ENCODE data around the gene VEPH1.

The VEPH1 gene

DNA sequence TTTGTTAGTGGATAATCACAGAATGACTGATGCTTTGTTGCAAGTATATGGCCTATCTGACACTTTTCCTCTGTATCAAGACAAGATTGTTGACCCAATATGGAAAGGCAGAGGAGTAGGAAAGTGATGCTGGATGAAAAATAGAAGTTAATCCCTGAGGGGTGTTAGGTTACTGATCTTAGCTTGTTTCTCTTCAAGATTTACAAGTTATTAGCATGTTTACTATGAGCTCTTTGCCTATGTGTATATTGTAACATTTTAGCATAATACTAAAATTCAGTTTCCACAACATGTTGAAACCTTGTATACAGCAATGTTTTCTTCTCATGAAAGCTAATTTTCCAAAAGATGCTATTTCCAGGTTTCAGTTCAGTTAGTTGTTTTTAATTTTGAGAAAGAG lies 222.9 kb downstream of the VEPH1 start:
- Histone ChIP-seq H3K9ac (ENCODE audit: low read length) (no peak overlapping the region), H3K4me1 (ENCODE audit: control insufficient read depth, insufficient read depth, low read length) (peaks cover 5% of the 10 kb centered on the region), H3K27me3 (ENCODE audit: control insufficient read depth, insufficient read depth, low read length) (no peaks in the 10 kb centered on the region), H3K9me3 (ENCODE audit: control insufficient read depth, insufficient read depth, low read depth, low read length) (no peaks in the 10 kb centered on the region), H3K4me3 (ENCODE audit: low read depth, low read length) (no peak overlapping the region), H3K27ac (ENCODE audit: low read depth, low read length) (no peak overlapping the region), H3K36me3 (ENCODE audit: control insufficient read depth, insufficient read depth, low read length) (no peaks in the 10 kb centered on the region)

- Histone ChIP-seq H3K27ac (ENCODE audit: low read depth, low read length) (no peak overlapping the region), H3K4me1 (ENCODE audit: control insufficient read depth, insufficient read depth, low read length) (peaks cover 11% of the 10 kb centered on the region), H3K4me3 (ENCODE audit: low read depth, low read length) (no peak overlapping the region), H3K27me3 (ENCODE audit: control insufficient read depth, insufficient read depth, low read length) (no peaks in the 10 kb centered on the region), H3K9ac (ENCODE audit: low read length) (no peak overlapping the region), H3K36me3 (ENCODE audit: control insufficient read depth, insufficient read depth, low read length) (no peaks in the 10 kb centered on the region), H3K9me3 (ENCODE audit: control insufficient read depth, insufficient read depth, low read depth, low read length) (no peaks in the 10 kb centered on the region)
These were observed 224.0 kb downstream of the VEPH1 start for GRCh38 chr3:157279237-157279636.

DNA sequence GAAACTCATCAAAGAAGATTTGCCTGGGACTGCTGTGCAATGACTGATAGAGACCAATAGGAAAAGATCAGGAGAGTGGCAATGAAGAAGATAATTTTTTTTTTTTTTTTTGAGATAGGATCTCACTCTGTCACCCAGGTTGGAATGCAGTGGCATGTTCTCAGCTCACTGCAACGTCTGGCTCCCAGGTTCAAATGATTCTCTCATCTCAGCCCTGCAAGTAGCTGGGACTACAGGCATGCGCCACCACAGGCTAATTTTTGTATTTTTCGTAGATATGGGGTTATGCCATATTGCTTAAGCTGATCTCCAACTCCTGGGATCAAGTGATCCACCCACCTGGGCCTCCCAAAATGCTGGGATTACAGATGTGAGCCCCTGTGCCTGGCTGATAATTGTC lies 226.4 kb downstream of the VEPH1 start:
- H3K36me3 ChIP-seq (ENCODE audit: control insufficient read depth, insufficient read depth, low read length) = no peaks in the 10 kb centered on the region
- H3K4me3 ChIP-seq (ENCODE audit: low read depth, low read length) = no peak overlapping the region
- no peaks in the 10 kb centered on the region for H3K9me3 ChIP-seq (ENCODE audit: control insufficient read depth, insufficient read depth, low read depth, low read length)
- peaks cover 24% of the 10 kb centered on the region for H3K4me1 ChIP-seq (ENCODE audit: control insufficient read depth, insufficient read depth, low read length)
- no peaks in the 10 kb centered on the region for H3K27me3 ChIP-seq (ENCODE audit: control insufficient read depth, insufficient read depth, low read length)
- no peak overlapping the region for H3K27ac ChIP-seq (ENCODE audit: low read depth, low read length)
- H3K9ac ChIP-seq (ENCODE audit: low read length) = no peak overlapping the region

- H3K4me1 ChIP-seq (ENCODE audit: control insufficient read depth, insufficient read depth, low read length) = peaks cover 27% of the 10 kb centered on the region
- no peaks in the 10 kb centered on the region for H3K36me3 ChIP-seq (ENCODE audit: control insufficient read depth, insufficient read depth, low read length)
- H3K9ac ChIP-seq (ENCODE audit: low read length) = no peak overlapping the region
- no peaks in the 10 kb centered on the region for H3K9me3 ChIP-seq (ENCODE audit: control insufficient read depth, insufficient read depth, low read depth, low read length)
- H3K27ac ChIP-seq (ENCODE audit: low read depth, low read length) = peak overlapping the region; percentile 66; the same call in 1 of the 2 replicates
- no peaks in the 10 kb centered on the region for H3K27me3 ChIP-seq (ENCODE audit: control insufficient read depth, insufficient read depth, low read length)
- H3K4me3 ChIP-seq (ENCODE audit: low read depth, low read length) = no peak overlapping the region
These were observed 227.4 kb downstream of the VEPH1 start for GRCh38 chr3:157275832-157276231.

GRCh38 chr3:157274644-157275137 lies 228.5 kb downstream of the VEPH1 start:
- Histone ChIP-seq H3K27me3 (ENCODE audit: control insufficient read depth, insufficient read depth, low read length) (no peaks in the 10 kb centered on the region), H3K27ac (ENCODE audit: low read depth, low read length) (peak overlapping the region; percentile 78), H3K9ac (ENCODE audit: low read length) (peak overlapping the region; percentile 6), H3K36me3 (ENCODE audit: control insufficient read depth, insufficient read depth, low read length) (no peaks in the 10 kb centered on the region), H3K4me3 (ENCODE audit: low read depth, low read length) (no peak overlapping the region), H3K4me1 (ENCODE audit: control insufficient read depth, insufficient read depth, low read length) (peaks cover 27% of the 10 kb centered on the region), H3K9me3 (ENCODE audit: control insufficient read depth, insufficient read depth, low read depth, low read length) (no peaks in the 10 kb centered on the region)

DNA sequence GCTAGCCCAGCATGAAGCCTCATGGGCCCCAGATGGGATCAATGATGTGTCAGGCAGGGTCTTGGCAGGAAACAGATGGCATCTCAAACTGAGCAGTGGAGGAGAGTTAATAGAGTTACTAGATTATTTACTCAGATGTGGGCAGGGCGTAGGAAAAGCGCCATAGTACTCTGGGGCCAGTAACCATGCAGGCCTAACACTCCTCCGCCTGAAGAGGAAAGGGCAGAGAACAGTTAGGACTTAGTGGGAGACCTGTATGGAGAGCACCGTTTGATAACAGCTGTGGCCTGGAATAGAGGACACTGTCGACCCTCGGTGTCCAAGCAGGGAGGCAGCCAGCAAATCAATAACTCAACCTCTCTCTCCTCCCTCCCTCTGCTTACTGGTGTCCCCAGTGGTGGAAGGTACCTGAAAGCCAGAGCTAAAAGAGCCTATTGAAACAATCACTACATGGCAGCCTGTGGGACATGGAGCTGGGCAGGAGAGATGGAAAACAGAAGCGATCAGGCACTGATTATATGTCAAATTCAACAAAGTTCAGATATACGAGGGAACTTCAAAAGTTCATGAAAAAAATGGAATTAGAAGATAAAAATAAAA lies 231.8 kb downstream of the VEPH1 start:
- H3K4me1 ChIP-seq (ENCODE audit: control insufficient read depth, insufficient read depth, low read length) = peaks cover 27% of the 10 kb centered on the region
- no peaks in the 10 kb centered on the region for H3K27me3 ChIP-seq (ENCODE audit: control insufficient read depth, insufficient read depth, low read length)
- H3K9me3 ChIP-seq (ENCODE audit: control insufficient read depth, insufficient read depth, low read depth, low read length) = no peaks in the 10 kb centered on the region
- no peak overlapping the region for H3K4me3 ChIP-seq (ENCODE audit: low read depth, low read length)
- no peaks in the 10 kb centered on the region for H3K36me3 ChIP-seq (ENCODE audit: control insufficient read depth, insufficient read depth, low read length)
- H3K27ac ChIP-seq (ENCODE audit: low read depth, low read length) = no peak overlapping the region
- H3K9ac ChIP-seq (ENCODE audit: low read length) = no peak overlapping the region

DNA sequence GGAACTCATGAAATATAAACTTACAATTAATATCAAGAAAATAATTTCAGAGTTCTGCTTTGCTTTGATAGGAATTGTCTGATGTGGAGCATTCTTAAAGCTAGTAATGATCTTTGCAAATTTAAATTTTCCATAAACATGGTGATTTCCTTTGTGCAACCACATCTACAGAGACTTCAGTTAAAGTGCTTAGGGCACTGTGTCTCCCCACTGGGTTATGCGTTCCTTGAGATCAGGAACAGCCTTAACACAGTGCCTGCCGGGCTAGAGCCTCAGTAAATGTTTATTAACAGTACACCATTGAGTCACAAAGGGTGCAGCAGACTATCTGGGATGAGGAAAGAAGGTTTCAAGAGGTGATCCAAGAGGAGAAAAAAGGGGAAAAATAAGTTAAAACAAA lies 235.2 kb downstream of the VEPH1 start:
- Histone ChIP-seq H3K36me3 (ENCODE audit: control insufficient read depth, insufficient read depth, low read length) (no peaks in the 10 kb centered on the region), H3K4me3 (ENCODE audit: low read depth, low read length) (no peak overlapping the region), H3K27ac (ENCODE audit: low read depth, low read length) (no peak overlapping the region), H3K9ac (ENCODE audit: low read length) (no peak overlapping the region), H3K9me3 (ENCODE audit: control insufficient read depth, insufficient read depth, low read depth, low read length) (no peaks in the 10 kb centered on the region), H3K27me3 (ENCODE audit: control insufficient read depth, insufficient read depth, low read length) (no peaks in the 10 kb centered on the region), H3K4me1 (ENCODE audit: control insufficient read depth, insufficient read depth, low read length) (peaks cover 6% of the 10 kb centered on the region)

DNA sequence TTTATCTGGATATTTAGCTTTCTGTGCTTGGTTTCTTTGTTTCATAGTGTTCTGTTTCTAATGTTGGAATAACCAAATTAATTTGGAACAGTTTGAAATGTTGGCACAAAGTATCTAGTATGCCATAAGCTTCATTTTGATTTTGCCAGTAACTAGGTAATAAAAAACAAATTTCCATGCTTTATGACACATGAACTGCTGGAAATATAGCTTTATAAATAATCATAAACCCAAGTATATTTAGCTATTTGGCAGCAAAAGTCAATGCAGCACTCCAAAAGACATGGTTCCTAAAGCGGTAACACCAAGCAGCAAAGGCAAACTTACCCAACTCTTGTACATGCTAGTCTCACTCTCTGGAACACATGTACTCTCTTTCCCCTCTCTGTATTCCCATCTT lies 237.3 kb downstream of the VEPH1 start:
- Histone ChIP-seq H3K36me3 (ENCODE audit: control insufficient read depth, insufficient read depth, low read length) (no peaks in the 10 kb centered on the region), H3K4me1 (ENCODE audit: control insufficient read depth, insufficient read depth, low read length) (peaks cover 19% of the 10 kb centered on the region; the same call in 1 of the 2 replicates), H3K27me3 (ENCODE audit: control insufficient read depth, insufficient read depth, low read length) (no peaks in the 10 kb centered on the region), H3K9ac (ENCODE audit: low read length) (no peak overlapping the region), H3K9me3 (ENCODE audit: control insufficient read depth, insufficient read depth, low read depth, low read length) (no peaks in the 10 kb centered on the region), H3K27ac (ENCODE audit: low read depth, low read length) (no peak overlapping the region), H3K4me3 (ENCODE audit: low read depth, low read length) (no peak overlapping the region)

DNA sequence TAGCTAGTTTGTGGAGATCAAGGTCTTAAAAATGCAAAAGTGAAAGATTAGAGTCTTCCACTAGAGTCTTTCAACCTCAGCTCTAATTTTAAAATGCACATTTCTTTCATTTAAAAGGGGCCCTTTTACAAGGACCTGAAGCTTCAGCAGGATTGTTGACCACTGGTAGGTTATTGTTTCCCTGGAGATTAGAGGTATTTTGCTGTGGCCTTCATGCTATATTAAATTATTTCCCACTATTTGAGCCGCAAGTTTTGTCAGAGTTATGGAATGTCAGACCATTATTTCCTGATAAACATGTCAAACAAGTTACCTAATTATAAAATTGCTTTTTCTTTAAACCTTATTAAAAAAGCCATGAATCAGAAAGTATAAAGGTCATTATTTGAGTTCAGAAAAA lies 240.2 kb downstream of the VEPH1 start:
- H3K9ac ChIP-seq (ENCODE audit: low read length) = no peak overlapping the region
- H3K4me1 ChIP-seq (ENCODE audit: control insufficient read depth, insufficient read depth, low read length) = peaks cover 20% of the 10 kb centered on the region; the same call in 1 of the 2 replicates
- no peaks in the 10 kb centered on the region for H3K27me3 ChIP-seq (ENCODE audit: control insufficient read depth, insufficient read depth, low read length)
- H3K27ac ChIP-seq (ENCODE audit: low read depth, low read length) = no peak overlapping the region
- H3K4me3 ChIP-seq (ENCODE audit: low read depth, low read length) = no peak overlapping the region
- H3K9me3 ChIP-seq (ENCODE audit: control insufficient read depth, insufficient read depth, low read depth, low read length) = no peaks in the 10 kb centered on the region
- H3K36me3 ChIP-seq (ENCODE audit: control insufficient read depth, insufficient read depth, low read length) = no peaks in the 10 kb centered on the region

GRCh38 chr3:157261000-157261399 lies 242.2 kb downstream of the VEPH1 start:
- H3K36me3 ChIP-seq (ENCODE audit: control insufficient read depth, insufficient read depth, low read length) = no peaks in the 10 kb centered on the region
- no peaks in the 10 kb centered on the region for H3K9me3 ChIP-seq (ENCODE audit: control insufficient read depth, insufficient read depth, low read depth, low read length)
- peaks cover 32% of the 10 kb centered on the region for H3K4me1 ChIP-seq (ENCODE audit: control insufficient read depth, insufficient read depth, low read length)
- no peaks in the 10 kb centered on the region for H3K27me3 ChIP-seq (ENCODE audit: control insufficient read depth, insufficient read depth, low read length)
- no peak overlapping the region for H3K9ac ChIP-seq (ENCODE audit: low read length)
- H3K27ac ChIP-seq (ENCODE audit: low read depth, low read length) = no peak overlapping the region
- no peak overlapping the region for H3K4me3 ChIP-seq (ENCODE audit: low read depth, low read length)

DNA sequence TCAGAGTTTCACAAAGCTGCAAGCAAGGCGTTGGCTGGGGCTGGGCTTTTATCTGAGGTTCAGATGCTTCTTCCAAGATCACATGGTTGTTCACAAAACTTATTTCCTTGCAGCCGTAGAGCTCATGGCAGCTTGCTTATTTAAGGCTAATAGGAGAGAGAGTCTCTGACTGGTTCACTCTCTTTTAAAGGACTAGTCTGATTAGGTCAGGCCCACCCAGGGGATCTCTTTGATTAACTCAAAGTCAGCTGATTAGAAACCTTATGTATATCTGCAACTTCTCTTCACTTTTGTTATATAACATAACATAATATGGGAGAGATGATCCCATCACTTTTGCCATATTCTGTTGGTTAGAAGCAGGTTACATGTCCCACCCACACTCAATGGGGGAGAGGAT lies 243.4 kb downstream of the VEPH1 start:
- no peak overlapping the region for H3K27ac ChIP-seq (ENCODE audit: low read depth, low read length)
- H3K27me3 ChIP-seq (ENCODE audit: control insufficient read depth, insufficient read depth, low read length) = no peaks in the 10 kb centered on the region
- peaks cover 38% of the 10 kb centered on the region for H3K4me1 ChIP-seq (ENCODE audit: control insufficient read depth, insufficient read depth, low read length)
- no peaks in the 10 kb centered on the region for H3K36me3 ChIP-seq (ENCODE audit: control insufficient read depth, insufficient read depth, low read length)
- H3K9me3 ChIP-seq (ENCODE audit: control insufficient read depth, insufficient read depth, low read depth, low read length) = no peaks in the 10 kb centered on the region
- no peak overlapping the region for H3K9ac ChIP-seq (ENCODE audit: low read length)
- no peak overlapping the region for H3K4me3 ChIP-seq (ENCODE audit: low read depth, low read length)
